Lower leg skin (tissue), 3 donors: ENCODE results near the gene FGFBP2.

ENCODE experiments used
- POLR2A ChIP-seq, 2 donors: fragments of 450-650 bp; IDR thresholded peaks; one replicate each; pipeline ENCODE4 v1.6.1; 2016 to 2017; ENCODE audit warnings: antibody characterized with exemption in 2 of 2, mild to moderate bottlenecking in 1 of 2, moderate library complexity in 1 of 2
- TF ChIP-seq, protein P1 (sequence below), 3 donors: fragments of 450-650 bp; IDR thresholded peaks; one replicate each; pipeline ENCODE4 v1.5.1; 2016; ENCODE audit warnings: antibody characterized with exemption in 3 of 3, mild to moderate bottlenecking in 3 of 3, moderate library complexity in 2 of 3

- TF ChIP-seq, protein P1, sequence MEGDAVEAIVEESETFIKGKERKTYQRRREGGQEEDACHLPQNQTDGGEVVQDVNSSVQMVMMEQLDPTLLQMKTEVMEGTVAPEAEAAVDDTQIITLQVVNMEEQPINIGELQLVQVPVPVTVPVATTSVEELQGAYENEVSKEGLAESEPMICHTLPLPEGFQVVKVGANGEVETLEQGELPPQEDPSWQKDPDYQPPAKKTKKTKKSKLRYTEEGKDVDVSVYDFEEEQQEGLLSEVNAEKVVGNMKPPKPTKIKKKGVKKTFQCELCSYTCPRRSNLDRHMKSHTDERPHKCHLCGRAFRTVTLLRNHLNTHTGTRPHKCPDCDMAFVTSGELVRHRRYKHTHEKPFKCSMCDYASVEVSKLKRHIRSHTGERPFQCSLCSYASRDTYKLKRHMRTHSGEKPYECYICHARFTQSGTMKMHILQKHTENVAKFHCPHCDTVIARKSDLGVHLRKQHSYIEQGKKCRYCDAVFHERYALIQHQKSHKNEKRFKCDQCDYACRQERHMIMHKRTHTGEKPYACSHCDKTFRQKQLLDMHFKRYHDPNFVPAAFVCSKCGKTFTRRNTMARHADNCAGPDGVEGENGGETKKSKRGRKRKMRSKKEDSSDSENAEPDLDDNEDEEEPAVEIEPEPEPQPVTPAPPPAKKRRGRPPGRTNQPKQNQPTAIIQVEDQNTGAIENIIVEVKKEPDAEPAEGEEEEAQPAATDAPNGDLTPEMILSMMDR (IDR thresholded peaks at IDR 0.05): no peak
- TF ChIP-seq POLR2A (IDR thresholded peaks at IDR 0.05): no peak
Observed at GRCh38 chr4:15963576-15963975, 601 bp upstream of the FGFBP2 start.
